Activated CD4-positive, alpha-beta T cell treated with anti-CD3 and anti-CD28 coated beads for 36 hours (primary cell): ENCODE measurements around the gene STIM1. TPM values are rescaled to one million over a fixed set of nuclear protein-coding genes. Genes with fewer than 3 reads are reported as not detected.
"Not testable (repeated sequence)": the region's sequence is repeated elsewhere in the genome, so short reads cannot be mapped to it uniquely, and the experiment has no call there.

ENCODE experiments used
- ATAC-seq: fragments of 200-7000 bp; cut with Tn5 transposase; one replicate; pipeline ENCODE4 v1.10.0; 2021; ENCODE audit warnings: mild to moderate bottlenecking, moderate library complexity
- CTCF ChIA-PET: fragments of 350-600 bp; sonication (Branson Sonifier 250); formaldehyde crosslinking; loops from one replicate; lab custom pipeline; 2021; ENCODE audit warnings: antibody characterized with exemption; lab: Charles Lee
- POLR2A ChIA-PET: fragments of 350-600 bp; sonication (Branson Sonifier 250); formaldehyde crosslinking; loops from one replicate; lab custom pipeline; 2021; ENCODE audit warnings: antibody characterized with exemption, inconsistent platforms; lab: Charles Lee
- DNase-seq: peaks from one replicate; pipeline ENCODE4 v3.0.0-alpha.2; 2020
- H3K27ac Mint-ChIP-seq: one replicate; pipeline ENCODE4 v1.8.0; 2021; ENCODE audit warnings: mixed read lengths
- H3K27me3 Mint-ChIP-seq: one replicate; pipeline ENCODE4 v1.8.0; 2021; ENCODE audit warnings: mixed read lengths
- H3K36me3 Mint-ChIP-seq: one replicate; pipeline ENCODE4 v1.8.0; 2021; ENCODE audit warnings: low read depth, mixed read lengths
- H3K4me1 Mint-ChIP-seq: one replicate; pipeline ENCODE4 v1.8.0; 2021; ENCODE audit warnings: mixed read lengths
- H3K4me3 Mint-ChIP-seq: one replicate; pipeline ENCODE4 v1.8.0; 2021; ENCODE audit warnings: mild to moderate bottlenecking, moderate library complexity, mixed read lengths
- H3K9me3 Mint-ChIP-seq: one replicate; pipeline ENCODE4 v1.8.0; 2021; ENCODE audit warnings: low read depth, mixed read lengths
- intact Hi-C, 2 experiments: fragments of 100-400 bp; cut with DNase I in 1 of 2; cut with micrococcal nuclease in 1 of 2; formaldehyde crosslinking; loops; one replicate each; pipeline versions ENCODE4 v1.14.2 to v1.15.1; 2022 to 2024; cut with DNase I, micrococcal nuclease
- total RNA-seq, 2 experiments: library from RNA; stranded (reverse); gene quantifications; one replicate each; pipeline ENCODE4 v1.2.3, GENCODE V29; 2021

The STIM1 gene
- total RNA-seq, 2 experiments from 2014 or later = 60.0 to 62.6 TPM

DNA sequence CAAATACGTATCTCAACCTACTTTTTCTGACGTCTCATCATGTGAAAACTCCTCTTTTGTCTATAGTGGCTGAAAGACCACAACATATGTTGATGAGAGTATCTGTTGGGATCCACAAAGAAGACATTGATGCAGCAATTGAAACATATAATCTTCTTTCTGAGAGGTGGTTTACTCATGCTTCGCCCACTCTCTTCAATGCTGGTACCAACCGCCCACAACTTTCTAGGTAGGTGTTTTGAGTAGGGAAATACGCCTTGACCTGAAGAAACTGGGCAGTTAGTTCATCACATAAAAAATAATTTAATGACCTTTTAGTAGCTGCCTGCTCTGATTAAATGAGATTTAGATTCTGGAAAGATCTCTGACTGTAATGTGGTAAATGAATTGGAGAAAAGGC is 256.4 kb downstream of the STIM1 start:
- DNase-seq (no peak), ATAC-seq (no peak)
- no peaks in the 10 kb centered on the region for H3K9me3 Mint-ChIP-seq
- intact Hi-C loops = no loop called here
- H3K4me3 Mint-ChIP-seq = no peak overlapping the region
- ChIA-PET CTCF (no interaction called here), POLR2A (no interaction called here)
- H3K27ac Mint-ChIP-seq = no peak overlapping the region
- H3K36me3 Mint-ChIP-seq = peaks cover 55% of the 10 kb centered on the region
- H3K4me1 Mint-ChIP-seq = no peaks in the 10 kb centered on the region
- no peaks in the 10 kb centered on the region for H3K27me3 Mint-ChIP-seq

DNA sequence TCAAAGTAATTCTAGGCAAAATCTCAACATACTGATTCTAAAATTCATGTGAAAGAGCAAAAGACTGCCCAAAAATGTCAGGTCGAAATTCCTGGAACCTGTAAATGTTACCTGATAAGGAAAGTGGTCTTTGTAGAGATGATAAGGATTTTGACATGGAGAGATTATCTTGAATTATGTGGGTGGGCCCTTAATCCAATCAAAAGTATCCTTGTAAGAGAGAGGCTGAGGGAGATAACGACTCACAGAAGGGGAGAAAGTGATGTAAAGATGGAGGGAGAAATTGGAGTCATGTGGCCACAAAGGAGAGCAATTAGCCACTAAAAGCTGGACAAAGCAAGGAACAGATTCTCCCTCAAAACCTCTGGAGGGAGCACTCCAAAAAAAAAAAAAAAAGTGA is 259.7 kb downstream of the STIM1 start:
- intact Hi-C loops = no loop called here
- CTCF ChIA-PET = interaction anchor here (0.6 to 1.6 kb wide), 2 partner anchors 17 to 265 kb away, joined by 3 to 4 read pairs; no protein-coding TSS in a partner anchor
- H3K4me3 Mint-ChIP-seq = no peak overlapping the region
- H3K27me3 Mint-ChIP-seq = no peaks in the 10 kb centered on the region
- H3K4me1 Mint-ChIP-seq = peaks cover 11% of the 10 kb centered on the region
- H3K36me3 Mint-ChIP-seq = peaks cover 57% of the 10 kb centered on the region
- ATAC-seq (no peak), DNase-seq (no peak)
- no peaks in the 10 kb centered on the region for H3K9me3 Mint-ChIP-seq
- H3K27ac Mint-ChIP-seq = no peak overlapping the region
- POLR2A ChIA-PET = no interaction called here

DNA sequence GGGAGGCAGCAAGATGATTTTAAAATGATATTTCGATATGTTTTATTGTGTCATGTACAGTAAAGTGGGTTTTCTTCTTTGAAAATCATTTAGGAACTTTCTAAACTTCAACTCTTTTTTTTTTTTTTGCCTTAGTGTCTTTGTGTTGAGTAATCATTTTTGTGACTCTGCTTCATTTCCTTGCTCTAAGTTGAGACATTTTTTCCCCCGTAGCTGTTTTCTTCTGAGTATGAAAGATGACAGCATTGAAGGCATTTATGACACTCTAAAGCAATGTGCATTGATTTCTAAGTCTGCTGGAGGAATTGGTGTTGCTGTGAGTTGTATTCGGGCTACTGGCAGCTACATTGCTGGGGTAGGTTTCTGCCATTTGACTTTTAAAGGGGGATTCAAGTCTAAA is 262.6 kb downstream of the STIM1 start:
- intact Hi-C loops = no loop called here
- CTCF ChIA-PET = interaction anchor here (0.8 to 1.8 kb wide), 2 partner anchors 15 to 17 kb away, joined by 3 to 4 read pairs; no protein-coding TSS in a partner anchor
- H3K36me3 Mint-ChIP-seq = peaks cover 62% of the 10 kb centered on the region
- no peak overlapping the region for H3K4me3 Mint-ChIP-seq
- peak overlapping the region; percentile 58 for H3K27ac Mint-ChIP-seq
- peaks cover 11% of the 10 kb centered on the region for H3K4me1 Mint-ChIP-seq
- ATAC-seq (peak; percentile 68), DNase-seq (no peak)
- POLR2A ChIA-PET = interaction anchor here (0.6 kb wide), 1 partner anchor 350 kb away, joined by 3 read pairs; no protein-coding TSS in a partner anchor
- H3K27me3 Mint-ChIP-seq = no peaks in the 10 kb centered on the region
- no peaks in the 10 kb centered on the region for H3K9me3 Mint-ChIP-seq

DNA sequence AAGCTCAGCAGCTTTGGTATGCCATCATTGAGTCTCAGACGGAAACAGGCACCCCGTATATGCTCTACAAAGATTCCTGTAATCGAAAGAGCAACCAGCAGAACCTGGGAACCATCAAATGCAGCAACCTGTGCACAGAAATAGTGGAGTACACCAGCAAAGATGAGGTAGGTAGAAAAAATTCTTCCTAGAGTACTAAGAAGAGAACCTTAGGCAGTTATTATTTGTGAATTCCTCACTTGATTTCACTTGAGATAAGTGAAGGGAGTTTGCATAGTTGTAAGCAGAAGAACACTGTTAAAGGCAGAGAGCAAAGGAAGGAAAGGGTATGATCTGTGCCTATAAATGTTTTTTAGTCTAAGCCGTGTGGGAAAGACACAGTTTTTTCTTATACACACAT is 267.8 kb downstream of the STIM1 start:
- H3K9me3 Mint-ChIP-seq = no peaks in the 10 kb centered on the region
- peaks cover 72% of the 10 kb centered on the region for H3K36me3 Mint-ChIP-seq
- intact Hi-C loops = no loop called here
- POLR2A ChIA-PET = no interaction called here
- CTCF ChIA-PET = no interaction called here
- peaks cover 2% of the 10 kb centered on the region for H3K4me1 Mint-ChIP-seq
- H3K27ac Mint-ChIP-seq = no peak overlapping the region
- no peaks in the 10 kb centered on the region for H3K27me3 Mint-ChIP-seq
- DNase-seq (no peak), ATAC-seq (no peak)
- no peak overlapping the region for H3K4me3 Mint-ChIP-seq

DNA sequence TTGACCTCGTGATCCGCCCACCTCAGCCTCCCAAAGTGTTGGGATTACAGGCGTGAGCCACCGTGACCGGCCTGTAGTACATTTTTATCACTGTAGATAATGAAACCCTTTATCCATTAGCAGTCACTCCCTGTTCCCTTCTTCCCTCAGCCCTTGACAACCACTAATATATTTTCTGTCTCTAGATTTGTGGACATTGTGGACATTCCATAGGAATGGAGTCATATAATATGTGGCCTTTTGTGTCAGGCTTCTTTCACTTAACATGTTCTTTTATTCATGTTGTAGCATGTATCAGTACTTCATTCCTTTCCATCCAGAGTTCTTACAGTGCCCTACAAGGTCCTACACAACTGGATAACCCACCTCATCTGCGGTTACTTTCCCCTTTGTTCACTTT is 269.7 kb downstream of the STIM1 start:
- CTCF ChIA-PET = no interaction called here
- H3K9me3 Mint-ChIP-seq = no peaks in the 10 kb centered on the region
- H3K36me3 Mint-ChIP-seq = peaks cover 73% of the 10 kb centered on the region

DNA sequence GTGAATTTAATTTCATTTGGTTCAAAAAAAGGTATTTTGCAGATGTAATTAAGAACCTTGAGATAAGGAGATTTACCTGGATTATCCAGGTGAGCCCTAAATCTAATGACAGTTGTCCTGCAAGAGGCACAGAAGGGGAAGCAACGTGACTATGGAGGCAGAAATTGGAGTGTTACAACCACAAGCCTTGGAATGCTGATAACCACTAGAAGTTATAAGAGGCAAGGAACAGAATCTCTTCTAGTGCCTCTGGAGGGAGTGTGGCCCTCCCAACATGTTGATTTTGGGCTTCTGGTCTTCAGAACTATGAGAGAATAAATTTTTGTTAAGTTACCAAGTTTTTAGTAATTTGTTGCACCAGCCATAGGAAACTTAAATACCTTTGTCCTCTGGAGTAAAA is 271.9 kb downstream of the STIM1 start:
- no peak for DNase-seq
- no peaks in the 10 kb centered on the region for H3K9me3 Mint-ChIP-seq
- ChIA-PET POLR2A (no interaction called here), CTCF (no interaction called here)
- H3K36me3 Mint-ChIP-seq = peaks cover 68% of the 10 kb centered on the region
- no peak overlapping the region for H3K4me3 Mint-ChIP-seq
- intact Hi-C loops = no loop called here
- no peaks in the 10 kb centered on the region for H3K27me3 Mint-ChIP-seq
- H3K4me1 Mint-ChIP-seq = no peaks in the 10 kb centered on the region
- H3K27ac Mint-ChIP-seq = no peak overlapping the region
- no peak for ATAC-seq

More for the DNA sequence above, 269.7 kb downstream of the STIM1 start:
- H3K27ac Mint-ChIP-seq = no peak overlapping the region
- no peak overlapping the region for H3K4me3 Mint-ChIP-seq
- POLR2A ChIA-PET = no interaction called here
- intact Hi-C loops = no loop called here
- H3K27me3 Mint-ChIP-seq = no peaks in the 10 kb centered on the region
- no peak for DNase-seq
- no peaks in the 10 kb centered on the region for H3K4me1 Mint-ChIP-seq
- ATAC-seq = no peak

DNA sequence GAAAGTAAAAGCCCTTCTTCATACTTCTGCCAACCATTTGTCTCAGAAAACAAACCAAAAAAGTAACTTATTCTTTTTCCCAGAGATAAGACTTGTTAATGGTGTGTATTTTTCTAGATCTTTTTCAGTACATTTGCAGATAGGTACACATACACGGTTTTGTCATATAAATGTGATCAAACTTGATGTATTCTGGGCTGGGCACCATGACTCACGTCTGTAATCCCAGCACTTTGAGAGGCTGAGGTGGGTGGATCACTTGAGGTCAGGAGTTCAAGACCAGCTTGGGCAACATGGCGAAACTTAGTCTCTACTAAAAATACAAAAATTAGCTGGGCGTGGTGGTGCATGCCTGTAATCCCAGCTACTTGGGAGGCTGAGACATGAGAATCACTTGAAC is 274.8 kb downstream of the STIM1 start:
- H3K27ac Mint-ChIP-seq = not testable (repeated sequence)

DNA sequence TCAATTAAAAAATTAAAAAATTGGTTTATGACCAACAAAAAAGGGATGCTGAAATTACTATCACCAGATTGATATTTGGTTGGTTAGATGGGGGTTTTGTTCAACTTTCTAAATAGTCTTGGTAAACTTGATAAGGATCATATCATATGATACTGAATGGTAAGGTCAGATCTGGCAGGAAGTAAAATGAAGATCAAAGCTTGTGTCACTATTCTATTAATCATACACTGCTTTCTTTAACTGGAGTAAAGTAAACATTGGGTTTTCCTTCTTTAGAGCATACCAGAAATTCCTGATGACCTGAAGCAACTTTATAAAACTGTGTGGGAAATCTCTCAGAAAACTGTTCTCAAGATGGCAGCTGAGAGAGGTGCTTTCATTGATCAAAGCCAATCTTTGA is 279.3 kb downstream of the STIM1 start:
- H3K4me1 Mint-ChIP-seq = no peaks in the 10 kb centered on the region
- no peaks in the 10 kb centered on the region for H3K27me3 Mint-ChIP-seq
- ATAC-seq = no peak
- no peak overlapping the region for H3K4me3 Mint-ChIP-seq
- intact Hi-C loops = no loop called here
- H3K9me3 Mint-ChIP-seq = peaks cover 11% of the 10 kb centered on the region
- peaks cover 65% of the 10 kb centered on the region for H3K36me3 Mint-ChIP-seq
- no peak for DNase-seq
- no peak overlapping the region for H3K27ac Mint-ChIP-seq
- ChIA-PET POLR2A (no interaction called here), CTCF (no interaction called here)

More for the DNA sequence above, 274.8 kb downstream of the STIM1 start:
- H3K27me3 Mint-ChIP-seq, CTCF ChIA-PET, H3K4me3 Mint-ChIP-seq, ATAC-seq, POLR2A ChIA-PET, H3K4me1 Mint-ChIP-seq, DNase-seq, H3K9me3 Mint-ChIP-seq, intact Hi-C loops: not testable (repeated sequence)
- peaks cover 61% of the 10 kb centered on the region for H3K36me3 Mint-ChIP-seq

DNA sequence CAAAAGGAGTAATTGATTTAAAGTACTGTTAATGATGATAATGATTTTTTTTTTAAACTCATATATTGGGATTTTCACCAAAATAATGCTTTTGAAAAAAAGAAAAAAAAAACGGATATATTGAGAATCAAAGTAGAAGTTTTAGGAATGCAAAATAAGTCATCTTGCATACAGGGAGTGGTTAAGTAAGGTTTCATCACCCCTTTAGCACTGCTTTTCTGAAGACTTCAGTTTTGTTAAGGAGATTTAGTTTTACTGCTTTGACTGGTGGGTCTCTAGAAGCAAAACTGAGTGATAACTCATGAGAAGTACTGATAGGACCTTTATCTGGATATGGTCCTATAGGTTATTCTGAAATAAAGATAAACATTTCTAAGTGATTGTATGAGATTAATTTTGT is 283.0 kb downstream of the STIM1 start:
- ChIA-PET CTCF (no interaction called here), POLR2A (no interaction called here)
- DNase-seq (no peak), ATAC-seq (no peak)
- intact Hi-C loops = no loop called here
- Mint-ChIP-seq H3K36me3 (peaks cover 83% of the 10 kb centered on the region), H3K9me3 (peaks cover 19% of the 10 kb centered on the region), H3K27ac (no peak overlapping the region), H3K4me3 (no peak overlapping the region), H3K27me3 (no peaks in the 10 kb centered on the region), H3K4me1 (no peaks in the 10 kb centered on the region)

DNA sequence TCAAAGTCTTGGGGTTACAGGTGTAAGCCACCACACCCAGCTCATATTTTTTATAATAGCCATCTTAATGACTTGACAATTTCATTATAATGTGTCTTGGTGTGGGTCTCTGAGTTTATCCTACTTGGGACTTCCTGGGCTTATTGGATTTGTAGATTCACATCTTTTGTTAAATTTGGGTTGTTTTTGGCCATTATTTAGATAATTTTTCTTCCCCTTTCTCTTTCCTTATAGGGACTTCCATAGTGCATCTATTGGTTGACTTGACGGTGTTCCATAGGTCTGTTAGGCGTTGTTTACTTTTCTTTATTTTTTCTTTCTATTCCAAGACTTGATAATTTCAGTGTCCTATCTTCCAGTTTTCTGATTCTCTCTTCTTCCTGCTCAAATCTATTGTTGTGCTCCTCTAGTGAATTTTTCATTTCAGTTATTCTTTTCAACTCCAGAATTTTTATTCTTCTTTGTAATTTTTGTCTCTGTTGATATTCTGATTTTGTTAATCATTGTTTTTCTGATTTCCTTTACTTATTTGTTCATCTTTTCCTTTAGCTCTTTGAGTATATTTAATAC is 284.7 kb downstream of the STIM1 start:
- no peak for DNase-seq
- intact Hi-C loops = no loop called here
- Mint-ChIP-seq H3K9me3 (peaks cover 19% of the 10 kb centered on the region), H3K4me1 (no peaks in the 10 kb centered on the region), H3K36me3 (peaks cover 73% of the 10 kb centered on the region), H3K4me3 (no peak overlapping the region), H3K27ac (no peak overlapping the region), H3K27me3 (no peaks in the 10 kb centered on the region)
- ChIA-PET POLR2A (no interaction called here), CTCF (no interaction called here)
- ATAC-seq = no peak
